ENCODE data around the gene SMYD2. TPM values are rescaled to one million over a fixed set of nuclear protein-coding genes. Genes with fewer than 3 reads are reported as not detected.

SMYD2 gene, protein sequence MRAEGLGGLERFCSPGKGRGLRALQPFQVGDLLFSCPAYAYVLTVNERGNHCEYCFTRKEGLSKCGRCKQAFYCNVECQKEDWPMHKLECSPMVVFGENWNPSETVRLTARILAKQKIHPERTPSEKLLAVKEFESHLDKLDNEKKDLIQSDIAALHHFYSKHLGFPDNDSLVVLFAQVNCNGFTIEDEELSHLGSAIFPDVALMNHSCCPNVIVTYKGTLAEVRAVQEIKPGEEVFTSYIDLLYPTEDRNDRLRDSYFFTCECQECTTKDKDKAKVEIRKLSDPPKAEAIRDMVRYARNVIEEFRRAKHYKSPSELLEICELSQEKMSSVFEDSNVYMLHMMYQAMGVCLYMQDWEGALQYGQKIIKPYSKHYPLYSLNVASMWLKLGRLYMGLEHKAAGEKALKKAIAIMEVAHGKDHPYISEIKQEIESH
- 10 to 100 TPM; 20.8 to 39.0 (median 21.3) TPM for polyA plus RNA-seq
- long read RNA-seq, donor 1, result 0 reads
- long read RNA-seq, donor 2, transcript SMYD2-201 (12 exons, 1,671 nt), result major isoform, 5 of 5 reads
- long read RNA-seq, donor 2, partial matches to known transcripts, result 0 of 5 reads
- long read RNA-seq, donor 2, other reads (novel, unspliced or antisense), result 0 of 5 reads
- long read RNA-seq, donor 3, transcript SMYD2-201 (12 exons, 1,671 nt), result major isoform, 6 of 15 reads
- long read RNA-seq, donor 3, partial matches to known transcripts, result 8 of 15 reads
- long read RNA-seq, donor 3, other reads (novel, unspliced or antisense), result 0 of 15 reads
- long read RNA-seq, donor 4, result 0 reads
- long read RNA-seq, donor 5, partial matches to known transcripts, result 9 of 11 reads
- long read RNA-seq, donor 5, other reads (novel, unspliced or antisense), result 0 of 11 reads
- long read RNA-seq, donor 6, transcript SMYD2-201 (12 exons, 1,671 nt), result major isoform, 7 of 10 reads
- long read RNA-seq, donor 6, partial matches to known transcripts, result 0 of 10 reads
- long read RNA-seq, donor 6, other reads (novel, unspliced or antisense), result 0 of 10 reads
- long read RNA-seq, donor 7, result 0 reads
- long read RNA-seq, donor 8, partial matches to known transcripts, result 0 of 4 reads
- long read RNA-seq, donor 8, other reads (novel, unspliced or antisense), result 0 of 4 reads
- long read RNA-seq, donor 9, partial matches to known transcripts, result 0 of 4 reads
- long read RNA-seq, donor 9, other reads (novel, unspliced or antisense), result 0 of 4 reads
- long read RNA-seq, donor 10, transcript SMYD2-201 (12 exons, 1,671 nt), result major isoform, 11 of 18 reads
- long read RNA-seq, donor 10, partial matches to known transcripts, result 6 of 18 reads
- long read RNA-seq, donor 10, other reads (novel, unspliced or antisense), result 0 of 18 reads

DNA sequence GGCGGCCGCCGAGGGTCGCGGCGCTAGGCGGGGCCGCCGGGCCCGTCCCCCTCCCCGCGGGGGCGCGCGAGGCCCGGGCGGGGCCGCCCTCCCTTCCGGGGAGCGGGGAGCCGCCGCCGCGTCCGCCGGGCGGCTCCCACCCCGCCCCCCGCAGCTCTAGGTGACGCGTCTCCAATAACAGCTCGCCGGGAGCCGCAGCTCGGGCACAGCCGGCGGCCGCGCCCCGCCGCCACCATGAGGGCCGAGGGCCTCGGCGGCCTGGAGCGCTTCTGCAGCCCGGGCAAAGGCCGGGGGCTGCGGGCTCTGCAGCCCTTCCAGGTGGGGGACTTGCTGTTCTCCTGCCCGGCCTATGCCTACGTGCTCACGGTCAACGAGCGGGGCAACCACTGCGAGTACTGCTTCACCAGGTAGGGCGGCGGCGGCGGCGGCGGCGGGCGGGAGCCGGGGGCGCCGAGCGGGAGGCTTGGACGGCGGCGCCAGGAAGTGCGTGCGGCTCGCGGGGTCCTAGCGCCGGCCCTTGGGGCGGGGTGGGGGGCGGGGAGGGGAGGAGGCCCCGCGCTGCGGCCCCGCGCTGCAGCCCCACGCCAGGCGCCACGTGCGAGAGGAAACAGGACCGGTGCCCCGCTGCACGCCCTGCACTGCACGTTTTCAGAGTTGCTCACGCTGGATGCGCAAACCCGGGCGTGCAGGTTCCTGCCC lies at the start of gene SMYD2:
SMYD2 (plus strand) TSS at position 139 of the 699 bp plus-strand sequence; CDS start at position 235, 96 bp downstream.
- WGBS, 3 donors, result 0 to 1% (median 1%) methylated on average over 22 to 94 of the region's 94 CpGs
- no peaks in the 10 kb centered on the region for H3K9me3 ChIP-seq (ENCODE audit: control insufficient read depth in 2 of 2, insufficient read depth in 1 of 2, low read depth in 1 of 2, low read length in 1 of 2)
- peak within 1 kb of the TSS; percentile 91 to 96 (median 91) for H3K4me3 ChIP-seq (ENCODE audit: low read depth in 1 of 3, low read length in 3 of 3)
- peak; percentile 78 to 92 for DNase-seq
- H3K27ac ChIP-seq (ENCODE audit: low read depth in 1 of 3, low read length in 2 of 3), result peak within 1 kb of the TSS; percentile 90 to 96 (median 93)
- no peaks in the 10 kb centered on the region for H3K36me3 ChIP-seq (ENCODE audit: control insufficient read depth in 3 of 3, insufficient read depth in 2 of 3, low read depth in 1 of 3, low read length in 3 of 3)
- FAIRE-seq, result no peak
- H3K4me1 ChIP-seq (ENCODE audit: control insufficient read depth in 3 of 3, insufficient read depth in 2 of 3, low read depth in 1 of 3, low read length in 2 of 3), result peaks cover 0 to 7% (median 4%) of the 10 kb centered on the region in 3 donors
- H3K27me3 ChIP-seq (ENCODE audit: control insufficient read depth in 3 of 3, insufficient read depth in 3 of 3, low read length in 3 of 3), result no peaks in the 10 kb centered on the region

DNA sequence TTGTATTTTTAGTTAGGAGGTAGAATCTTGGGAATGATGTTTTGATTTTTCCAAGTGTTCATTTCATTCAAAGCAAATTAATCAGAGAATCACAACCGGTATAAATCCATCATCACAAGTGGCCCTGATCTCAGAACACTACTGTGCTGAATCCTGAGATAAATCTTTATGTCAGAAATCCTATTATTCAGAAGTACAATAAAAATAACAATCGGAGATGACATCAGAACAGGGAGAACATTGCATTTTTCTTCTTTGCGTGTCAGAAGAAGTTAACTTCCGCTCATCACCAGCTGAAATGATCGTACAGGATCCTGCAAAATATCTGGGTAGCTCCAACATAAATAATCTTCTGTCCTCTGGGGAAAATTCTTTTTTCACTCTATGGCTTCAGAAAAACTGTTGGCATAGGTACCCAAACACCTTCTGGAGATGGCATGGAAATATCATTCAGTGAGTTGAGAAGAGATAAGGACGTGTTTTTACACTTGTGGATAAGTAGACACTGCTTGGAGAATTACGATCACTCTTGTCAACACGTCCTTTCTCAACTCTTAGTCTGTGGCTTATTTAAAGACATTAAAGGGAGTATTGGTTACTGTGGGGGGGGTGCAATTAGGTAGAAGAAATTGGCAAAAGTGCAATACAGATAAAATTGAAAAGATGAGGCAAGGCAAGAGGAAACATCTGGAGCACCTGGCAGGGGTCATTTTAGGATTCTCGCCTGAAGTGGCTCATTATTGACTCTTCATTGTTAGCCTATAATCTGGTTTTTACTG lies 46.9 kb upstream of the SMYD2 start:
- H3K27ac ChIP-seq (ENCODE audit: low read depth in 1 of 3, low read length in 2 of 3), result no peak overlapping the region
- DNase-seq (no peak), FAIRE-seq (no peak)
- H3K9me3 ChIP-seq (ENCODE audit: control insufficient read depth in 2 of 2, insufficient read depth in 1 of 2, low read depth in 1 of 2, low read length in 1 of 2), result no peaks in the 10 kb centered on the region
- H3K4me1 ChIP-seq (ENCODE audit: control insufficient read depth in 3 of 3, insufficient read depth in 2 of 3, low read depth in 1 of 3, low read length in 2 of 3), result no peaks in the 10 kb centered on the region
- H3K36me3 ChIP-seq (ENCODE audit: control insufficient read depth in 3 of 3, insufficient read depth in 2 of 3, low read depth in 1 of 3, low read length in 3 of 3), result no peaks in the 10 kb centered on the region
- no peaks in the 10 kb centered on the region for H3K27me3 ChIP-seq (ENCODE audit: control insufficient read depth in 3 of 3, insufficient read depth in 3 of 3, low read length in 3 of 3)
- WGBS, 3 donors, result 68 to 75% (median 70%) methylated on average over 9 of the region's 9 CpGs
- H3K4me3 ChIP-seq (ENCODE audit: low read depth in 1 of 3, low read length in 3 of 3), result no peak overlapping the region

DNA sequence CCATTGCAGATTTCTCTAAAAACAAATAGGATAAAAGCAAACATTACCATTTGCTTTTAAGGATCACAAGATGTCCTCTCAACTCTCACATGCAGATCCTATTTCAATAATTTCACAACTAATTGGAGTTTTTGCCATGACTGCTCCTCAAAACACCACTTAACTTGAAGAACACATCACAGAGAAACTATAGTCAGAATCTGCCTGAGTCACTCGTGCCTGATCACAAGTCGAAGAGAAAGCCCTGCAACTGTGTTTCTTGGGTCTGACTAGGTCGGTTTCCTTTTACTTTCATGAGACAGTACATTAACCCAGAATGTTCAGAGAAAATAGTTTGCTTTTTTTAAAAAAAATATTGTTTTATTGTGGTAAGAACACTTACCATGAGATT lies 46.3 kb upstream of the SMYD2 start:
- Histone ChIP-seq H3K4me1 (ENCODE audit: control insufficient read depth in 3 of 3, insufficient read depth in 2 of 3, low read depth in 1 of 3, low read length in 2 of 3) (no peaks in the 10 kb centered on the region), H3K9me3 (ENCODE audit: control insufficient read depth in 2 of 2, insufficient read depth in 1 of 2, low read depth in 1 of 2, low read length in 1 of 2) (no peaks in the 10 kb centered on the region), H3K27me3 (ENCODE audit: control insufficient read depth in 3 of 3, insufficient read depth in 3 of 3, low read length in 3 of 3) (no peaks in the 10 kb centered on the region), H3K4me3 (ENCODE audit: low read depth in 1 of 3, low read length in 3 of 3) (no peak overlapping the region), H3K36me3 (ENCODE audit: control insufficient read depth in 3 of 3, insufficient read depth in 2 of 3, low read depth in 1 of 3, low read length in 3 of 3) (no peaks in the 10 kb centered on the region), H3K27ac (ENCODE audit: low read depth in 1 of 3, low read length in 2 of 3) (no peak overlapping the region)
- DNase-seq, result no peak
- FAIRE-seq, result no peak
- WGBS, 3 donors, result 58 to 73% (median 60%) methylated on average over 3 of the region's 3 CpGs

DNA sequence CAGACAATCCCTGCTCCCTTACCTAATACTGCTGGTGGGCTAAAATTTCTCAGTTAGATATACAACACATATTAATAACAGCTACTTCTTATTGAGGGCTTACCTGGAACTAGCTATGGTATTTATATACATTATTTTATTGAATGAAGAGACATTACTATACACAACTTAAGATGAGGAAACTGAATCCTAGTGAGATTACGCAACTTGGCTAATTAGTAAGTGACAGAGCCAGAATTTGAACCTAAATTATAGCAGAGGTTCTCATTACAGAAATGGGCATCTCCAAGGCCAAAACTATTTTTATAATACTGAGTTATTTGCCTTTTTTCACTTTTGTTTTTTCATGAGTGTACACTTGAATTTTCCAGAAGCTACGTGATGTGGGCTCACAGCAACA lies 44.5 kb upstream of the SMYD2 start:
- Histone ChIP-seq H3K27ac (ENCODE audit: low read depth in 1 of 3, low read length in 2 of 3) (no peak overlapping the region), H3K27me3 (ENCODE audit: control insufficient read depth in 3 of 3, insufficient read depth in 3 of 3, low read length in 3 of 3) (no peaks in the 10 kb centered on the region), H3K9me3 (ENCODE audit: control insufficient read depth in 2 of 2, insufficient read depth in 1 of 2, low read depth in 1 of 2, low read length in 1 of 2) (no peaks in the 10 kb centered on the region), H3K4me1 (ENCODE audit: control insufficient read depth in 3 of 3, insufficient read depth in 2 of 3, low read depth in 1 of 3, low read length in 2 of 3) (no peaks in the 10 kb centered on the region), H3K4me3 (ENCODE audit: low read depth in 1 of 3, low read length in 3 of 3) (no peak overlapping the region), H3K36me3 (ENCODE audit: control insufficient read depth in 3 of 3, insufficient read depth in 2 of 3, low read depth in 1 of 3, low read length in 3 of 3) (no peaks in the 10 kb centered on the region)
- WGBS, 3 donors, result 38 to 41% (median 38%) methylated on average over 2 of the region's 2 CpGs
- FAIRE-seq (no peak), DNase-seq (no peak)

DNA sequence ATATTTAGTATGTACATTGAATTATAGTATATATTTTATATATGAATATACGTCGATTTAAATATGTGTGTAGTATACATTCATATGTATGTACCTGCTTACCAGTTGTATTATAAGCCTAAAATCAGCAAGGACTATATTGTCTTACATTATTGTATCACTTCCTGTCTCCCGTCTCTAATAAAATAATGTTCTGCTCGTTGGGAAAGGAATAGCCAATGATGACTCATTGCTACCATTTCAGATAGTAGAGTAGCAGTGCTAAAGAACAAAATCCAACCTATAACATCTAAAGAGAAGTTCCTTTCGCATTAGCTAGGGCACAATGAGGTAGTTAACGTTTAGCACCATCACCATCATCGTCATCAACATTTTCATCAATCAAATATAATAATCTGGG lies 39.9 kb upstream of the SMYD2 start:
- no peak for DNase-seq
- no peak overlapping the region for H3K27ac ChIP-seq (ENCODE audit: low read depth in 1 of 3, low read length in 2 of 3)
- H3K9me3 ChIP-seq (ENCODE audit: control insufficient read depth in 2 of 2, insufficient read depth in 1 of 2, low read depth in 1 of 2, low read length in 1 of 2), result no peaks in the 10 kb centered on the region
- 66 to 75% (median 75%) methylated on average over 7 of the region's 7 CpGs for WGBS, 3 donors
- FAIRE-seq, result no peak
- no peaks in the 10 kb centered on the region for H3K36me3 ChIP-seq (ENCODE audit: control insufficient read depth in 3 of 3, insufficient read depth in 2 of 3, low read depth in 1 of 3, low read length in 3 of 3)
- H3K4me3 ChIP-seq (ENCODE audit: low read depth in 1 of 3, low read length in 3 of 3), result no peak overlapping the region
- H3K4me1 ChIP-seq (ENCODE audit: control insufficient read depth in 3 of 3, insufficient read depth in 2 of 3, low read depth in 1 of 3, low read length in 2 of 3), result no peaks in the 10 kb centered on the region
- peaks cover 0 to 3% (median 0%) of the 10 kb centered on the region in 3 donors for H3K27me3 ChIP-seq (ENCODE audit: control insufficient read depth in 3 of 3, insufficient read depth in 3 of 3, low read length in 3 of 3)

DNA sequence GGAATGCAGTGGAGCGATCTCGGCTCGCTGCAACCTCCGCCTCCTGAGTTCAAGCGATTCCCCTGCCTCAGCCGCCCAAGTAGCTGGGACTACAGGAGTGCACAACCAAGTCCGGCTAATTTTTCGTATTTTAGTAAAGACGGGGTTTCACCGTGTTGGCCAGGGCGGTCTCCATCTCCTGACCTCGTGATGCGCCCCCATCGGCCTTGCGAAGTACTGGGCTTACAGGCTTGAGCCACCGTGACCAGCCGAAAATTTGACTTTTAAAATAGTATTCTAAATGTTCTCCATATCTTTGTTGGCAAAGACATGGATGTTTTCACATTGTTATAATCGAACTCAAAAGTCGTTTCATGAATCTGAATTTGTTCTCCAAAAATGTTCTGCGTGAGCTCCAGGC lies 36.7 kb upstream of the SMYD2 start:
- no peaks in the 10 kb centered on the region for H3K4me1 ChIP-seq (ENCODE audit: control insufficient read depth in 3 of 3, insufficient read depth in 2 of 3, low read depth in 1 of 3, low read length in 2 of 3)
- H3K4me3 ChIP-seq (ENCODE audit: low read depth in 1 of 3, low read length in 3 of 3), result no peak overlapping the region
- FAIRE-seq, result no peak
- no peak overlapping the region for H3K27ac ChIP-seq (ENCODE audit: low read depth in 1 of 3, low read length in 2 of 3)
- DNase-seq, result no peak
- no peaks in the 10 kb centered on the region for H3K9me3 ChIP-seq (ENCODE audit: control insufficient read depth in 2 of 2, insufficient read depth in 1 of 2, low read depth in 1 of 2, low read length in 1 of 2)
- H3K27me3 ChIP-seq (ENCODE audit: control insufficient read depth in 3 of 3, insufficient read depth in 3 of 3, low read length in 3 of 3), result peaks cover 0 to 3% (median 0%) of the 10 kb centered on the region in 3 donors
- H3K36me3 ChIP-seq (ENCODE audit: control insufficient read depth in 3 of 3, insufficient read depth in 2 of 3, low read depth in 1 of 3, low read length in 3 of 3), result no peaks in the 10 kb centered on the region
- 94% methylated on average over 20 of the region's 20 CpGs for WGBS, 3 donors

DNA sequence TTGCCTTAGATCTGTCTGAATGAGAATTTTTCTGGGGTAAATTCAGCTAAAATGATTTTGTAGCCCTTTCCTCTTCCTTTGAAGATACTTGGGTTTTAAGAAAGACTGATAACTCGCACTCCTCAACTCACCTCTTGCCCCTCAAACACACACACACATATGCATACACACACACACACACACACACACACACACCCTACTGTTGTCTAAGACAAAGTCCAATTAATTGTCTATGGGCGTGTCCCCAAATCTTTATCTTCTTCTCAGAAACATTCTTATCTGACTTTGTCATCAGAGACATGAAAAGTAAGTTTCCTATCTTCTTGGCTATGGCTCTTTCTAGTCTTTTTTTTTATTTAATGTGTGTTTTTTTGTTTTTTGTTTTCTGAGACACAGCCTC lies 36.1 kb upstream of the SMYD2 start:
- Histone ChIP-seq H3K9me3 (ENCODE audit: control insufficient read depth in 2 of 2, insufficient read depth in 1 of 2, low read depth in 1 of 2, low read length in 1 of 2) (no peaks in the 10 kb centered on the region), H3K4me1 (ENCODE audit: control insufficient read depth in 3 of 3, insufficient read depth in 2 of 3, low read depth in 1 of 3, low read length in 2 of 3) (no peaks in the 10 kb centered on the region), H3K27ac (ENCODE audit: low read depth in 1 of 3, low read length in 2 of 3) (no peak overlapping the region), H3K36me3 (ENCODE audit: control insufficient read depth in 3 of 3, insufficient read depth in 2 of 3, low read depth in 1 of 3, low read length in 3 of 3) (no peaks in the 10 kb centered on the region), H3K27me3 (ENCODE audit: control insufficient read depth in 3 of 3, insufficient read depth in 3 of 3, low read length in 3 of 3) (peaks cover 0 to 3% (median 0%) of the 10 kb centered on the region in 3 donors), H3K4me3 (ENCODE audit: low read depth in 1 of 3, low read length in 3 of 3) (no peak overlapping the region)
- FAIRE-seq, result no peak
- DNase-seq, result peak in 1 of 2 donors; percentile 5
- 8 to 60% (median 37%) methylated on average over 2 of the region's 2 CpGs for WGBS, 3 donors
